Thyroid gland (tissue), 4 donors: Measurements from ENCODE around the gene FOXP1. TPM values are rescaled to one million over a fixed set of nuclear protein-coding genes. Genes with fewer than 3 reads are reported as not detected.

Source experiments
- DNase-seq, 2 donors: peaks; one replicate each; pipeline ENCODE4 v3.0.0-alpha.2; 2019
- H3K27ac ChIP-seq, 3 donors: fragments of 200-600 bp; sonication (generic); 1 replicate in 2 of 3; 2 replicates in 1 of 3; pipeline ENCODE4 v1.5.1; 2016 to 2019; ENCODE audit warnings: mild to moderate bottlenecking in 1 of 3, moderate library complexity in 1 of 3
- H3K27me3 ChIP-seq: fragments of 200-600 bp; sonication (generic); one replicate; pipeline ENCODE4 v1.5.1; 2019
- H3K36me3 ChIP-seq, 2 donors: fragments of 200-600 bp; sonication (generic); one replicate each; pipeline ENCODE4 v1.5.1; 2016 to 2019
- H3K4me1 ChIP-seq, 2 donors: fragments of 200-600 bp; sonication (generic); one replicate each; pipeline ENCODE4 v1.5.1; 2017 to 2019
- H3K4me3 ChIP-seq, 3 donors: fragments of 200-600 bp; sonication (generic); replicated peaks in 1 of 3; 1 replicate in 2 of 3; 2 replicates in 1 of 3; pipeline ENCODE4 v1.5.1; 2016; ENCODE audit warnings: mild to moderate bottlenecking in 1 of 3
- H3K9me3 ChIP-seq: fragments of 200-600 bp; sonication (generic); one replicate; pipeline ENCODE4 v1.5.1; 2017
- CTCF ChIP-seq, 6 experiments: fragments of 200-600 bp in 3 of 6; fragments of 450-650 bp in 3 of 6; sonication (generic) in 3 of 6; IDR thresholded peaks; one replicate each; pipeline ENCODE4 v1.5.1; 2016 to 2019; ENCODE audit warnings: antibody characterized with exemption in 6 of 6, mild to moderate bottlenecking in 2 of 6, inconsistent platforms in 1 of 6, moderate library complexity in 1 of 6
- POLR2A ChIP-seq, 2 donors: fragments of 450-650 bp; IDR thresholded peaks; one replicate each; pipeline ENCODE4 v1.6.1; 2017; ENCODE audit warnings: antibody characterized with exemption in 2 of 2, mild to moderate bottlenecking in 2 of 2, moderate library complexity in 1 of 2
- WGBS, 2 donors: methylation state at CpG; one replicate each; pipeline ENCODE4 v1.1.5; 2017; 5-methylcytosine and 5-hydroxymethylcytosine counted together
- intact Hi-C: fragments of 100-400 bp; cut with DNase I; formaldehyde crosslinking; loops from one replicate; pipeline ENCODE4 v1.15.1; 2023
- total RNA-seq, 4 donors: library from RNA; depleted of rRNA; stranded (reverse); fragments of >200 nt; gene quantifications; one replicate each; pipeline ENCODE4 v1.2.3, GENCODE V29; 2016

The FOXP1 gene
- total RNA-seq, 4 donors from 2014 or later = 111 to 187 (median 141) TPM

GRCh38 chr3:70959506-70960291, 623.8 kb downstream of the FOXP1 start:
- H3K27me3 ChIP-seq = no peaks in the 10 kb centered on the region
- peaks cover 0 to 5% of the 10 kb centered on the region in 2 donors for H3K4me1 ChIP-seq
- TF ChIP-seq CTCF (IDR thresholded peaks at IDR 0.05) (no peak), POLR2A (IDR thresholded peaks at IDR 0.05) (no peak)
- H3K36me3 ChIP-seq = peaks cover 0 to 15% of the 10 kb centered on the region in 2 donors
- no peak for DNase-seq
- H3K4me3 ChIP-seq = no peak overlapping the region
- H3K27ac ChIP-seq = no peak overlapping the region
- intact Hi-C loops = no loop called here
- no peaks in the 10 kb centered on the region for H3K9me3 ChIP-seq
- 88 to 93% methylated on average over 14 of the region's 14 CpGs for WGBS, 2 donors

GRCh38 chr3:70952033-70952747, 631.3 kb downstream of the FOXP1 start:
- intact Hi-C loops = no loop called here
- Histone ChIP-seq H3K4me3 (no peak overlapping the region), H3K27ac (no peak overlapping the region), H3K36me3 (no peaks in the 10 kb centered on the region), H3K4me1 (peaks cover 0 to 4% of the 10 kb centered on the region in 2 donors), H3K27me3 (no peaks in the 10 kb centered on the region), H3K9me3 (no peaks in the 10 kb centered on the region)
- no peak for TF ChIP-seq CTCF (IDR thresholded peaks at IDR 0.05)
- TF ChIP-seq POLR2A (IDR thresholded peaks at IDR 0.05) = no peak
- WGBS, 2 donors = 91 to 92% methylated on average over 12 of the region's 12 CpGs
- no peak for DNase-seq

DNA sequence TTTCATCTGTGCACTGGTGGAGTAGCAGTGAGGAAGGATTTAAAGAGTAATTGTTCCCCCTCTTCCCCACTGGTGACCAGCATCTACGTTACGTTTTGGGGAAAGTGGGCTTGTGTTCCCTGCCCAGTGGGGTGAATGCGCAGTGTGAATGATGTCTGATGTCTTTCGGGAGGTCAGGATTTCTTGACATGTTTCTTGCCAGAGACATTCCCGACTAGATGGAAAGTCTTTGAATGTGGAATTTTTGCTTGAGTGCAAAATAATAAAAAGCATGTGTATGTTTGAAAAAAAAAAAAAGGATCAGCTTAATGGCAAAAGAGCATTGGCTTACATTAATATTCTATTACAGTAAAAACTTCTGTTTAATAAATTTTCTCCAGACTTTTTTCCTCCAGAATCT, 632.2 kb downstream of the FOXP1 start:
- 65 to 69% methylated on average over 5 of the region's 5 CpGs for WGBS, 2 donors
- Histone ChIP-seq H3K36me3 (no peaks in the 10 kb centered on the region), H3K9me3 (no peaks in the 10 kb centered on the region), H3K4me1 (no peaks in the 10 kb centered on the region), H3K27me3 (no peaks in the 10 kb centered on the region), H3K27ac (no peak overlapping the region), H3K4me3 (no peak overlapping the region)
- DNase-seq = no peak
- no peak for TF ChIP-seq CTCF (IDR thresholded peaks at IDR 0.05)
- TF ChIP-seq POLR2A (IDR thresholded peaks at IDR 0.05) = no peak
- intact Hi-C loops = no loop called here

GRCh38 chr3:70947579-70947978, 635.9 kb downstream of the FOXP1 start:
- Histone ChIP-seq H3K36me3 (no peaks in the 10 kb centered on the region), H3K27me3 (no peaks in the 10 kb centered on the region), H3K4me1 (no peaks in the 10 kb centered on the region), H3K27ac (no peak overlapping the region), H3K4me3 (no peak overlapping the region), H3K9me3 (no peaks in the 10 kb centered on the region)
- no peak for TF ChIP-seq CTCF (IDR thresholded peaks at IDR 0.05)
- no peak for TF ChIP-seq POLR2A (IDR thresholded peaks at IDR 0.05)
- intact Hi-C loops = no loop called here
- 86 to 87% methylated on average over 1 of the region's 1 CpG for WGBS, 2 donors
- DNase-seq = no peak

GRCh38 chr3:70943886-70944285, 639.6 kb downstream of the FOXP1 start:
- intact Hi-C loops = no loop called here
- Histone ChIP-seq H3K4me1 (no peaks in the 10 kb centered on the region), H3K9me3 (no peaks in the 10 kb centered on the region), H3K4me3 (no peak overlapping the region), H3K27ac (no peak overlapping the region), H3K36me3 (no peaks in the 10 kb centered on the region), H3K27me3 (no peaks in the 10 kb centered on the region)
- TF ChIP-seq CTCF (IDR thresholded peaks at IDR 0.05) (no peak), POLR2A (IDR thresholded peaks at IDR 0.05) (no peak)
- no peak for DNase-seq
- WGBS, 2 donors = 91 to 94% methylated on average over 3 of the region's 3 CpGs
